ENCODE measurements around the gene NRAP. TPM values are rescaled to one million over a fixed set of nuclear protein-coding genes. Genes with fewer than 3 reads are reported as not detected.

NRAP gene
- total RNA-seq = 1,000 to 10,000 TPM in 3 of 4 donors, 100 to 1,000 TPM in 1; 811 to 2,339 (median 1,413) TPM

- H3K4me3 ChIP-seq = peak within 1 kb of the TSS; percentile 48 to 60 (median 60)
- intact Hi-C loops (cut with DNase I; ENCODE audit: low total_unique reads) = no loop called here
- DNase-seq = peak; percentile 69 to 83
These were observed at the start of gene NRAP for GRCh38 chr10:113663908-113664307. Gene NRAP (minus strand): TSS chr10:113664041. CDS start chr10:113663882, 159 bp downstream.

GRCh38 chr10:113713640-113713982 is 49.8 kb upstream of the NRAP start:
- no peaks in the 10 kb centered on the region for H3K9me3 ChIP-seq
- DNase-seq (no peak), ATAC-seq (no peak)
- no peak for TF ChIP-seq CTCF (IDR thresholded peaks at IDR 0.05 in 4 of 5, conservative IDR thresholded peaks at IDR 0.05 in 1 of 5)
- TF ChIP-seq POLR2A (IDR thresholded peaks at IDR 0.05) = no peak
- no peak overlapping the region for H3K4me3 ChIP-seq
- no peak overlapping the region for H3K27ac ChIP-seq
- peaks cover 0 to 4% of the 10 kb centered on the region in 2 donors for H3K36me3 ChIP-seq
- in situ Hi-C loops (cut with MboI; ENCODE audit: low sequenced_read_pairs in 4 of 4) = loop anchor here in 1 of 4 donors (25.0 kb wide), 1 partner anchor 399 kb away; no protein-coding TSS in a partner anchor
- H3K4me1 ChIP-seq = no peaks in the 10 kb centered on the region
- H3K27me3 ChIP-seq = no peaks in the 10 kb centered on the region
- intact Hi-C loops (cut with DNase I; ENCODE audit: low total_unique reads) = no loop called here

More at GRCh38 chr10:113663908-113664307, at the start of gene NRAP:
- H3K4me1 ChIP-seq = peaks cover 47 to 58% of the 10 kb centered on the region in 2 donors
- no peaks in the 10 kb centered on the region for H3K9me3 ChIP-seq
- no peaks in the 10 kb centered on the region for H3K36me3 ChIP-seq
- TF ChIP-seq POLR2A (IDR thresholded peaks at IDR 0.05) (peak; percentile 87 to 88), CTCF (IDR thresholded peaks at IDR 0.05 in 4 of 5, conservative IDR thresholded peaks at IDR 0.05 in 1 of 5) (no peak)
- peak within 1 kb of the TSS; percentile 94 to 96 (median 96) for H3K27ac ChIP-seq
- H3K27me3 ChIP-seq = no peaks in the 10 kb centered on the region
- in situ Hi-C loops (cut with MboI; ENCODE audit: low sequenced_read_pairs in 4 of 4) = no loop called here
- peak; percentile 70 to 82 for ATAC-seq

GRCh38 chr10:113712755-113713639 is 49.2 kb upstream of the NRAP start:
- Histone ChIP-seq H3K4me3 (no peak overlapping the region), H3K27ac (no peak overlapping the region), H3K27me3 (no peaks in the 10 kb centered on the region), H3K9me3 (no peaks in the 10 kb centered on the region), H3K36me3 (peaks cover 0 to 4% of the 10 kb centered on the region in 2 donors), H3K4me1 (no peaks in the 10 kb centered on the region)
- ATAC-seq = no peak
- intact Hi-C loops (cut with DNase I; ENCODE audit: low total_unique reads) (no loop called here), in situ Hi-C loops (cut with MboI; ENCODE audit: low sequenced_read_pairs in 4 of 4) (loop anchor here in 1 of 4 donors (25.0 kb wide), 1 partner anchor 399 kb away; no protein-coding TSS in a partner anchor)
- DNase-seq = no peak
- no peak for TF ChIP-seq POLR2A (IDR thresholded peaks at IDR 0.05)
- no peak for TF ChIP-seq CTCF (IDR thresholded peaks at IDR 0.05 in 4 of 5, conservative IDR thresholded peaks at IDR 0.05 in 1 of 5)

- DNase-seq (no peak), ATAC-seq (no peak)
- no peaks in the 10 kb centered on the region for H3K9me3 ChIP-seq
- in situ Hi-C loops (cut with MboI; ENCODE audit: low sequenced_read_pairs in 4 of 4) = loop anchor here in 1 of 4 donors (25.0 kb wide), 1 partner anchor 400 kb away; no protein-coding TSS in a partner anchor
- TF ChIP-seq CTCF (IDR thresholded peaks at IDR 0.05 in 4 of 5, conservative IDR thresholded peaks at IDR 0.05 in 1 of 5) (no peak), POLR2A (IDR thresholded peaks at IDR 0.05) (no peak)
- H3K4me3 ChIP-seq = no peak overlapping the region
- no peaks in the 10 kb centered on the region for H3K36me3 ChIP-seq
- peaks cover 0 to 7% of the 10 kb centered on the region in 2 donors for H3K4me1 ChIP-seq
- intact Hi-C loops (cut with DNase I; ENCODE audit: low total_unique reads) = no loop called here
- no peaks in the 10 kb centered on the region for H3K27me3 ChIP-seq
- no peak overlapping the region for H3K27ac ChIP-seq
These were observed 48.2 kb upstream of the NRAP start for GRCh38 chr10:113712024-113712423.
